Anterior cingulate cortex (tissue), 58 donors: ENCODE measurements around the gene C6orf89.
A peak's percentile ranks its signal among the peaks of the same experiment; 100 is the strongest.

ENCODE experiments used
- DNase-seq, 58 donors: peaks; one replicate each; lab custom pipeline; 2025; lab: John Stamatoyannopoulos, UW

The C6orf89 gene

DNA sequence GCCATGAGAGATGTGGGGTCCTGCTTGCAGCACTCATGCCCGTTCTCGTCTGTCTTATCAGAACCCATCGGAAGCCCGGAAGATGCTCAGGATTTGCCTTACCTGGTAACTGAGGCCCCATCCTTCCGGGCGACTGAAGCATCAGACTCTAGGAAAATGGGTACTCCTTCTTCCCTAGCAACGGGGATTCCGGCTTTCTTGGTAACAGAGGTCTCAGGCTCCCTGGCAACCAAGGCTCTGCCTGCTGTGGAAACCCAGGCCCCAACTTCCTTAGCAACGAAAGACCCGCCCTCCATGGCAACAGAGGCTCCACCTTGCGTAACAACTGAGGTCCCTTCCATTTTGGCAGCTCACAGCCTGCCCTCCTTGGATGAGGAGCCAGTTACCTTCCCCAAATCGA is 77.1 kb downstream of the C6orf89 start:
- peak in 50 of 58 donors; percentile 19 to 88 (median 60) for DNase-seq

DNA sequence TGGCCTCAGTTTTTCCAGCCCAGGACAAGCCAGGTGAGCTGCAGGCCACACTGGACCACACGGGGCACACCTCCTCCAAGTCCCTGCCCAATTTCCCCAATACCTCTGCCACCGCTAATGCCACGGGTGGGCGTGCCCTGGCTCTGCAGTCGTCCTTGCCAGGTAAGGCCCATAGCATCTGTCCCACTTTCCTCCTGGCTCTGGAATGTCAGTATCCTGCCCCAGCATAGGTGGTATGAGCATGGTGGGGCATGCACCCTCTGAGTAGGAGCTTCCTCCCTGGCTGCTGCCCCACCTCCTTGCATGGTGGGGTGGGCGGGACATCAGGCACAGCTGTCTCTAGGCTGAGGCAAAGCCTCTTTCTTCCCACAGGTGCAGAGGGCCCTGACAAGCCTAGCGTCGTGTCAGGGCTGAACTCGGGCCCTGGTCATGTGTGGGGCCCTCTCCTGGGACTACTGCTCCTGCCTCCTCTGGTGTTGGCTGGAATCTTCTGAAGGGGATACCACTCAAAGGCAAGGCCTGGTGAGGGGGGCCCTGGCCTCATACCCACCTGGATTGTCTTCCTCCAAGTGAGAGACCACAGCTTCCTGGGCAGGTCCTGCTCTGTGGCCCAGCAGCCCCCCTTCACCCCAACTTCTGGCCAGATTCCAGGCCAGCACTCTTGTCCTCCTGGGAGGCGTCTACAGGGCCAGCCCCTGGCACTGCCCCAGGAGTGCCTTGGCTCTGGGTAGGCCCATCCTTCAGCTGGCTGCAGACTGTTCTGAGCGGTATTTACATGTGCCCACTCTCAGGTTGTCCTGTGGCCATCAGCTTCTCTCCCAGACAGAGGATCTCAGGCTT is 77.9 kb downstream of the C6orf89 start:
- DNase-seq = peak in 3 of 58 donors; percentile 26 to 42 (median 32)

DNA sequence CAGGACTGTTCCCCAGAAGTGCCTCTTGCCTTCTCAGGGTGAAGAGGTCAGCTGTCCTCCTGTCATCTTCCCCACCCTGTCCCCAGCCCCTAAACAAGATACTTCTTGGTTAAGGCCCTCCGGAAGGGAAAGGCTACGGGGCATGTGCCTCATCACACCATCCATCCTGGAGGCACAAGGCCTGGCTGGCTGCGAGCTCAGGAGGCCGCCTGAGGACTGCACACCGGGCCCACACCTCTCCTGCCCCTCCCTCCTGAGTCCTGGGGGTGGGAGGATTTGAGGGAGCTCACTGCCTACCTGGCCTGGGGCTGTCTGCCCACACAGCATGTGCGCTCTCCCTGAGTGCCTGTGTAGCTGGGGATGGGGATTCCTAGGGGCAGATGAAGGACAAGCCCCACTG is 78.6 kb downstream of the C6orf89 start:
- DNase-seq = no peak

DNA sequence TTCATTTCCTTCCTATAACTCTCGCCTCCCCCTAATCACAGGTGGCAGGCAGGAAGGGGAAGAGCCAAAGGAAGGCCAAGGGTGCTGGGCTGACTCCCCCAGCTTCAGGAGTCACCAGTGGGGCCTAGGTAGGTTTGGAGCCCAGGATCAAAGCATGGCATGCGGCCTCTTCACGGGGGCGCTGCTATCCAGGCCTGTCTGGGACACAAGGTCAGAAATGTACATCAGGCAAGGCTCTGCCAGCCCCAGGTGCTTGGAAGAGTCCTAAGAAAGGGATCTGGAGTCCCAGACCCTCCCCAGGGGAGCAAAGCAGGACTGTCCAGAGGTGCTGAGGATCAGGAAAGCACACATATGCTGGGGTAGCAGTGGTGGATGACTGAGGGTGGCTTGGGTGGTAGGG is 79.2 kb downstream of the C6orf89 start:
- no peak for DNase-seq

GRCh38 chr6:36967301-36967700 is 81.5 kb downstream of the C6orf89 start:
- no peak for DNase-seq

GRCh38 chr6:36967757-36968156 is 82.0 kb downstream of the C6orf89 start:
- no peak for DNase-seq

DNA sequence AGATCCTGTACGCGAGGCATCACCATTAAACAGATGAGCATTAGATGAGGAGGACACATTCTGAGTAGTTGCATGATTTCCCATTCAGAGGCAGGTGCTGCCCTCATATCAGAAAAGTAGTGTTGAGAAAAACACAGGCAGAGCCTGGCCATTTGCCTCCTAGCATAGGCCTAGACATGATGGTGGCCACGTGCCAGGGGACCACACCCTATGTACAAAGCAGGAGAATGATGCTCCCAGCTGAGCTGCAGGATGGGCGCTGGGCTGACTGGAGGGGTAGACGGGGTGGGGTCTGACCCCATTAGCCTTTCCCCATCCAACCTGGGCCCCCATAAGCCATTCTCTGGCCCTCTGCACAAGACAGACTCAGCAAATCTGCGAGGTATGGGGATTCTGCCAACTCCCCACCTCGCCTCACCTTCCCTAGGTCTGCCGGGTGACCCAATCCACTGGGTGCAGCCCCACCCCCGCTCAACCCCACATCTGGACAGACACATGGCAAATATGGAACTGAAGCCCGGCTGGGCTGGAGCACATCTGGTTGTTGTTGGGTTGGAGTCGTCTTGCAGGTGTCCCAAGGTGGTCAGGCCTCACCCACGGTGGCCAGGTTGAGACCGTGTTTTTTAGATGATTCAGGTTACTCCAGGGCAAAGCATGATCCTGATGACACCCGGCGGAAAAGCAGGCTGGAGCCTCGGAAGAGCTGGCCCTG is 82.7 kb downstream of the C6orf89 start:
- DNase-seq = no peak

GRCh38 chr6:36969240-36969691 is 83.5 kb downstream of the C6orf89 start:
- no peak for DNase-seq

DNA sequence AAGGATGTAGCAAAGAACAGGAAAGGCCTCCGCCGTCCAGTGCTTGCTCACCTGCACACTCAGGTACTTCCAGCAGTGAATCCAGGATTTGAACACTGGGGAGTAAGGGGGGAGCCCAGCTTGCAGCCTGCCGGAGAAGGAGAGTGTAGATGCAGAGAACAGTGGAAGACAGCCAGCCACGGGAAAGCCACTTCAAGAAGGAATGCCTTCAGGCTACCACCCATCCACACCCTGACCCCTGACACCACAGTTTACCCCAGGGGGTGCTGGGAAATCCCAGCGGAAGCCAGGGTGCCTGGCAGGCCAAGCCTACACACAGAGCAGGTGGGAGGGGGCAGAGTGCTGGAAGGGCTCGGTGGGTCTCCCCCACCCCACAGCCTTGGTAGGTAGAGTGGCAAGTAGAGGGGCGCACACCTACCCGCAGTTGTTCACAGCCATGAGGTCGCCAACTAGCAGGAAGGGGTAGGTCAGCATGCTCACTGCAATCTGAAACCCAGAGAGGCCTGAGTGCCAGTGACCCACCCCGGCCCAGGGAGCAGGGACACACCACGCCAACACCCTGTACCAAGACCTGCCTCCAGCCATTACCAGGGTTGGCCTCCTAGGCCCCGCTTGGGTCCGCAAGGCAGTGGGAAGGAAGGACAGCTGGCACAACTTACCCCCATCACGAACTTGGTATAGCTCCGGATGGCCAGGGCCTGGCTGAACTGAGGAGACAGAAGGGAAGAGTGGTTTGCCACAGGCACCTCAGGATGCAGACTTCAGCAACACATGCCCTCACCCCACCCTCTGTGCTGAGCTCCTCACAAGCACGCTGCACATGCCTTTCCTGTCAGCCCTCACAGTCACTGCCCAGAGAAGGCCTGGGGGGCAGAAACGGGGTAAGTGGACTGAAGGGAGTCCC is 84.5 kb downstream of the C6orf89 start:
- DNase-seq = no peak

GRCh38 chr6:36970892-36971842 is 85.4 kb downstream of the C6orf89 start:
- no peak for DNase-seq

DNA sequence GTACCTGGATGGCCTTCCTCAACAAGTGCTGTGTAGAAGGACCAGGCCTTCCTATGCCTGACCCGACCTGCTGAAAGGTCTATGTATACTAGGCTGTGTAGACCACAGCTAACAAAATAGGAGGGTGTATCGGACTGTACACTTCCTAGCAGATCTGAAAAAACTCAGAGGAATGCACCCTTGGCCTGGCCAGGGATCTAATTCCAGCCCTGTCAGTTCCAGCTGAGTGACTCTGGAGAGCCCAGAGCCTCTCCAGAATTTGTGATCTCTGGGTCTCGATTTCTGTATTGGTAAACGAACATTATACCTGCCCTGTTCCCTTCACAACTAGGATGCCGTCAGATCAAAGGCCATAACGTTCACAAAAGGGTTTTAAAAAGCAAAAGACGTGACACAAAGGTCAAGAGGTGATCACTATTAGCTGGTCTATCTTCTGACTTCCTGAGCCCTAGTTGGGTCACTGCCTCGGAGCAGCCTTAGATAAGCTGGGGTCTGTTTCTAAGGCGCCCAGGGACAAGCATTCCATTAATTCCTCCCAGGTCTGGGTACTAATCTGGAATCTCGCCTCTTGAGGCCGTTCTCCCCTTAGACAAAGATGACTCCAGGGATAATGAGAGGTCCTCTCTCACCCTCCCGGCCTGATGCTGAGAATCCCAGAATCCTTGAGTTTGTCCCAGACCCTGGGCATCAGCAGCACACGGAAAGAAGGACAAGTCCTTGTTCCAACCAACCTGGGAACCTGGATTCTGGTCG is 86.3 kb downstream of the C6orf89 start:
- DNase-seq = no peak

DNA sequence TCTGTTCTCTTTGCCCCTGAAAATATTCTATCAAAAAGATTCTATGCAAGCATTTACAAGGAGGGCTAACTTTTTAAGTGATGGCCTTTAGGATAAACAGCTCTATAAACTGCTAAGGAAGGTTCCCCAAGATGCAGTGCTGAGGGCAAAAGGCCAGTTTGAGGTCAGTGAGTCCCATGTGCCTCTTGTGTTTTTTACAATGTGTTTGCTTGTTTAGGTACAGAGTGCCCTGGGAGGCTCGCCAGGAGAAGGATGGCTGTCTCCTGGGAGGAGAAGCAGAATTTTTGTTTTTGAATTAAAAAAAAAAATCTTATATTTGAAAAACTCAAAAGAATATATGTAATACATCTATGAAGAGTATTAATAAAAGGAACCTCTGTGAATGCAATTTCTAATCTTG is 87.4 kb downstream of the C6orf89 start:
- DNase-seq = no peak

- DNase-seq = no peak
Observed at GRCh38 chr6:36973647-36974046, 87.9 kb downstream of the C6orf89 start.

DNA sequence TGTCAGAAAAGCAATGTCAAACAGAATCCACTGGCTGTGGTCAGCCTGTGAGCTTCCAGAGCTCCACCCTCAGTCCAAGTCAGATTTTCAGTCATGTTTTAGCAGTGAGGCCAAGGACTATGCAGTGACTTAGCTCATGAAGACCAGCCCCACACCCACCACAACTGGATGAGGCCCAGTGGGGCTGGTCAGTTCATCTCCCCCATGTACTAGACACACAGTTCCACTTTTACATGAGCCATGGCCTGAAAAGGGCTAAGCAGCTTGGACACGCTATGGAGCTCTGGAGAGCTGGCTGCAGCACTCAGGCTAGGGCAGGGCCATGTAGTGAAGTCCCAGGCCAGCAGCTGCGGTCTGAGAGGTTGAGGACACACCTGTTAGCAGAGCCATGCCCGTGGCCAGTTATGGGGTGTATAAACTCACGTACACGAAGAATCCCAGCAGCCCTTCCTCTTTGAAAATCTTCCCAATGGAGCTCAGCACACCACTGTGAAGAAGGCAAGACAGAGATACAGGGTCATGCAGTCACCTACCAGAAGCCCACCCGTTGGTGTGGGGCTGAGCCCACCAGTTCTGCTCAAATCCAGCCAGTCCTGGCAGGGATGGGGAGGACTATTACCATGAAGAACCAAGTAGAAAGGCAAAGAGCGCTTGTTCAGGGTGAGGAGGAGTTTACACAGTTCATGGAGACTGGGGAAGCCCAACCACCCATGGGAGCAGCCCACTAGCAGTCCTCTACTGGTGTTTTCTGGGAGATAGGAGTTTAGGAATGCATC is 89.7 kb downstream of the C6orf89 start:
- no peak for DNase-seq

DNA sequence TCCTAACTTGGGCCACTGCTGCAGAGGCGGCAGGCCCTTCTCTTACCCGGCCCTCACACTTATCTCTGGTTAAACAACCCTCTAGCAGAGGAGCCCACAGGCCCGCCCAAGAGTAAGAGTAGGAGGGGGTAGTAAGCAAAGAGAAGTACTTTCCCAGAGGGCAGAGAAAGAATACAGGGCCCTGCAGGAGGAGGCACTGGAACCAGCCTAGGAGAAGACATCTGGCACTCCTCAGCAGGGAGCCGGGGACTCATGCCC is 90.2 kb downstream of the C6orf89 start:
- DNase-seq = no peak

GRCh38 chr6:36976509-36976908 is 90.8 kb downstream of the C6orf89 start:
- no peak for DNase-seq

DNA sequence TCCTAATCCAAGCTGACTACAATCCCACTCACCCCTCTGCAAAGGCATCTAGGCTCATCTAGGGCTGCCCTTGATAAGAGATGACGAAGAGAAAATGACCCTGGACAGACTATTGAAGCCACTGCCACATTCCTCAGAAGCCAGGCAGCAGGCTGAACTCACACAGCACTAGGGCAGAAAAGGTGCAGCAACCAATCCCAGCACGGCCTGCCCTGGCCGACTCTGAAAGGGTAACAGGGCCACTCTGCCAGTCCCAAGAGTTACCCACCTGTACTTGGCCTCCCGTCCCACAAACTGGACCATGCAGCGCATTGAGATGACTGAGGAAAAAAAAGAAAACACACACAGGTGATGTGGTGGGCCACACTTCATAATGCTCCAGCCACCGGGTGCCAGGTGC is 91.2 kb downstream of the C6orf89 start:
- DNase-seq = no peak

GRCh38 chr6:36977470-36977941 is 91.8 kb downstream of the C6orf89 start:
- DNase-seq = no peak
